Measurements from ENCODE around the gene ZNF784. TPM values are rescaled to one million over a fixed set of nuclear protein-coding genes. Genes with fewer than 3 reads are reported as not detected.

ZNF784 gene
- total and polyA plus RNA-seq, 2 of the 13 experiments (the other 11 are each of a cell fraction or from before 2014, with no cell fraction given), result 4.1 to 4.2 TPM

GRCh38 chr19:55599468-55599841 lies 24.9 kb downstream of the ZNF784 start, which contains the start of gene FIZ1 (continued):
- no peak for TF ChIP-seq DBP (CRISPR knock-in tag; IDR thresholded peaks at IDR 0.05; ENCODE audit: not compliant biosample characterization)
- no peak for TF ChIP-seq ZFP36L1 (CRISPR knock-in tag; IDR thresholded peaks at IDR 0.05)
- TF ChIP-seq RXRA (CRISPR knock-in tag; IDR thresholded peaks at IDR 0.05), result peak; percentile 9; the same call in 1 of the 2 replicates
- peak; percentile 65; the same call in 1 of the 2 replicates for TF ChIP-seq ZNF335 (CRISPR knock-in tag; IDR thresholded peaks at IDR 0.05)
- TF ChIP-seq ATF2 (CRISPR knock-in tag; IDR thresholded peaks at IDR 0.05), result 0 out of 2 replicates have a peak, but pooled peaks have one; percentile 19
- TF ChIP-seq PHF5A (CRISPR knock-in tag; IDR thresholded peaks at IDR 0.05; ENCODE audit: low read depth, unreplicated experiment), result peak; percentile 72
- TF ChIP-seq FOXA3 (CRISPR knock-in tag; IDR thresholded peaks at IDR 0.05), result peak; percentile 14; the same call in 1 of the 2 replicates
- no peak for TF ChIP-seq ZNF609 (CRISPR knock-in tag; IDR thresholded peaks at IDR 0.05; ENCODE audit: borderline replicate concordance)
- TF ChIP-seq GATA4 (IDR thresholded peaks at IDR 0.05; ENCODE audit: borderline replicate concordance, low read depth), result no peak
- TF ChIP-seq ZNF629 (CRISPR knock-in tag; conservative IDR thresholded peaks at IDR 0.05), result no peak
- peak; percentile 24; the same call in 1 of the 2 replicates for TF ChIP-seq ZNF263 (CRISPR knock-in tag; IDR thresholded peaks at IDR 0.05)
- TF ChIP-seq CEBPG (CRISPR knock-in tag; IDR thresholded peaks at IDR 0.05), result no peak; the same call in 1 of the 2 replicates
- peak; percentile 13; the same call in 1 of the 2 replicates for TF ChIP-seq NRL (CRISPR knock-in tag; IDR thresholded peaks at IDR 0.05; ENCODE audit: borderline replicate concordance)
- 0 out of 2 replicates have a peak, but pooled peaks have one; percentile 52 for TF ChIP-seq ZNF547 (CRISPR knock-in tag; IDR thresholded peaks at IDR 0.05)
- 0 out of 2 replicates have a peak, but pooled peaks have one; percentile 38 for TF ChIP-seq ZNF143 (CRISPR knock-in tag; IDR thresholded peaks at IDR 0.05)
- TF ChIP-seq ZGPAT (CRISPR knock-in tag; IDR thresholded peaks at IDR 0.05), result peak; percentile 84
- TF ChIP-seq HNRNPLL (IDR thresholded peaks at IDR 0.05; ENCODE audit: low read depth, low read length, poor library complexity, severe bottlenecking), result peak; percentile 45
- TF ChIP-seq YEATS4 (CRISPR knock-in tag; IDR thresholded peaks at IDR 0.05; ENCODE audit: borderline replicate concordance), result peak; percentile 29
- peak; percentile 20; the same call in 1 of the 2 replicates for TF ChIP-seq MYC (CRISPR knock-in tag; IDR thresholded peaks at IDR 0.05; ENCODE audit: borderline replicate concordance)
- TF ChIP-seq NR2C2 (CRISPR knock-in tag; IDR thresholded peaks at IDR 0.05; ENCODE audit: borderline replicate concordance), result peak; percentile 97
- peak; percentile 79; the same call in 1 of the 2 replicates for TF ChIP-seq ZNF639 (CRISPR knock-in tag; conservative IDR thresholded peaks at IDR 0.05)

Data from HepG2 (cell line).